GM12864 (cell line): ENCODE measurements around the gene DDX54.

Source experiments
- DNase-seq: peaks from one replicate; pipeline ENCODE4 v3.0.0-alpha.2; 2011; ENCODE audit warnings: low read depth
- H3K4me3 ChIP-seq: 2 replicates; pipeline ENCODE4 v1.5.1; 2011; ENCODE audit warnings: mild to moderate bottlenecking, low read depth, low read length, control low read depth
- CTCF ChIP-seq: IDR thresholded peaks from 2 replicates; pipeline ENCODE4 v1.5.1; 2011; ENCODE audit warnings: low read depth, mild to moderate bottlenecking, moderate library complexity, low read length, control low read depth, inconsistent platforms; ENCODE audit errors: missing control alignments

The DDX54 gene

DNA sequence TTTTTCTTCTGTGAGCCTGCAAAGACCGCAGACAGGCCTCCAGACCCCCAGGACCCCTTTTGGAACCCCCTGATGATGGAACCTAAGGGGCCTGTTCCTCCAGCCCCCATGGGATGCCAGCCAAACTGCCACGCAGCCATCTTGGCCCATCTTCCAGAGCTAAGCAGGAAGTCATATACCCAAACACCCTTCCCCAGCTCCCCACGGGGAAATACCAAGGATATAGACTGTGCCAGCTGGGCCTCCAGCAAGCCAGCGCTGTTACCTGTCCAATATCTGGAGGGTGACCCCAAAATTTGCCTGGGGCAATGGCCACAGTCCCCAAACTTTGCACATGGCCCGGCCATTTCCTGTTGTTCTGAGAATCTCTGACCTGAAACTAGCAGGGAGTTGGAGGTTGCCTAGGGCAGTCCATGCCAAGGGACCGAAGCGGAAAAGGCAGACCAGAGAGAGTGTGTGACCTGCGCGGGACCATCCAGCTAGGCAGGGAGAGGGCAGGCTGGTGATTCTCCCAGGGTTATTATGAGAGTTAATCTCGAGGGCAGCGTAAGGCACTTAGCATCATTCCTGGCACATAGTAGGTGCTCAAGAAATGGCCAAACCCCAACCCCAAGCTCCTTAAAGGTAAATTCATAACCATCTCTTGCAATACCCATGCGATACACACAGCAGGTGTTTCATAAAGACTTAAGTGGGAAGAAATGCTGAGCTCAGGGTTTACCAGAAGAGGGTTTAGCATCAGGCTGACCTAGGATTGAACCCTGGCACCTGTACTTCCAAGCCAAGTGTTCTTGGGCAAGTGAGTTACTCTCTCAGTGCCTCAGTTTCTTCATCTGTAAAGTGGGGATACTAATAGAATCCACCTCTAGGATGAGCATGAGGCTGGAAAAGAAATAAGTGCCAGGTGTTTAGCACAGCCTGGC lies 47.2 kb downstream of the DDX54 start:
- no peak for DNase-seq
- H3K4me3 ChIP-seq, result no peak overlapping the region
- no peak for TF ChIP-seq CTCF

DNA sequence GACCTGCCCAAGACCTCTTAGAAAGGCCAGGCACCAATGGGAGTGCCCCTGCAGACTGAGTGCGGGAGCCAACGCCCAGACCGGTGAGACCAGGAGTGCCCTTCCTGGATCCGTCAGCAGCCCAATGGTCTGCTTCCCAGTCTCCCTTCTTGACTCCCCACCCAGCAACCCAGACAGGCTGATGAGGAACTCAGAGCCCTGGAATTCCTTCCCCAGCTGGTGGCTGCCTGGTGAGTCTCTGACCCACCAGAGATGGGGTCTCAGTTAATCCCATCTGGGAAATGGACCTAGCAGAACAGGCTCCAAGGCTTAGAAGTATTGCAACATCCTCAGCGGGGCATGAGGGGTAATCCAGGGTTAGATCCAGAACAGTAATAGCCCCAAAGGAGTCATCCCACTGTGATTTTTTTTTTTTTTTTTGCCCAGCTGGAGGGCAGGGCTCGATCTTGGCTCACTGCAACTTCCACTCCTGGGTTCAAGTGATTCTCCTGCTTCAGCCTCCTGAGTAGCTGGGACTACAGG lies 48.2 kb downstream of the DDX54 start:
- no peak for TF ChIP-seq CTCF
- no peak for DNase-seq

GRCh38 chr12:113136128-113136989 lies 48.9 kb downstream of the DDX54 start:
- H3K4me3 ChIP-seq, result no peak overlapping the region
- no peak for TF ChIP-seq CTCF
- DNase-seq, result no peak

More for the DNA sequence above, 48.2 kb downstream of the DDX54 start:
- no peak overlapping the region for H3K4me3 ChIP-seq

DNA sequence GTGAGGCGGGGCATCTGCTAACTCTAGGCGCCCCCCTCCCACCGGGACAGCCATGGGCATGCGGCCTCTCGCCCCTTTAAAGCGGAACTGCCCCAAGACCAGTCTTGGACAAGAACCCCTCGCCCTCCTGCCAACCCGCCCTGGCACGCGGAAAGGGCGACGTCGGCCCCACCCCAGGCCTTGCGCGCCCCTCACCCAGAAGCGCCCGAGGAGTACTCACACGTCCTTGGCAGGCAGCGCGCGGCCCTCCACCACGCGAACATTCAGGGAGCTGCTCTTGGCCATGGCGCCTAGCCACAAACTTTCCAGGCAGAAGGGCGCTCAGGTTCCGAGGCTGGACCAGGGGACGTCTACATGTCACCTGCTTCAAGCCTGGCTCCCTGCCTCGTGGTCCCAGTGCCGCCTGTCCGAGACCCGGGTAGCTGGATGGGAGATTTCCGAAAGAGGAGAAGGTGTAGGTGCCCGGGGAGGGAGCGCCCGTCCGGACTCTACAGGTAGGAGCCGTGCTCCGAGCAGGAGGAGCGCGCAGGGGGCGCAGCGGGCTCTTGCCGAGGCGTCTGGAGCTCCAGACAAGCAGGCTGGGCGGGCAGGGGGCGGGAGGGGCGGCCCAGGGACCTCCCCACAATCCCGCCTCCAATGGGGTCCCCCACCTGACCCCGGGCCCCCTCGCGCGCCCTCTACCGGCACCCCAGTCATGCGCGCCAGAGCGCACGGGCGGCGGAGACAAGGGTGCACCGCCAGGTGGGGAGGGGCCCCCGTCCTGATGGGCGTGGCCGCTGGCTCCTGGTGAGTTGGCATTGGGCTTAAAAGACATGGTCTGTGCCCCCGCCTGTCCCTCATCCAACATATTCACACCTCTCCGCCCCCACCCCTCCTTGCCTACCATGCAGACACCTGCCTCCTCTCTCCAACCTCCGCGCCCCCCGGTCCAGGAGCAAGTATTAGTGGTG lies 49.8 kb downstream of the DDX54 start, which contains the start of gene RASAL1:
RASAL1 (minus strand) TSS at position 584 of the 950 bp plus-strand sequence; CDS start at position 285, 299 bp downstream.
- peak; percentile 50 for TF ChIP-seq CTCF
- no peak within 1 kb of the TSS for H3K4me3 ChIP-seq
- DNase-seq, result no peak

- no peak overlapping the region for H3K4me3 ChIP-seq
- no peak for TF ChIP-seq CTCF
- DNase-seq, result no peak
Measured at GRCh38 chr12:113134521-113134951, 50.7 kb downstream of the DDX54 start.

DNA sequence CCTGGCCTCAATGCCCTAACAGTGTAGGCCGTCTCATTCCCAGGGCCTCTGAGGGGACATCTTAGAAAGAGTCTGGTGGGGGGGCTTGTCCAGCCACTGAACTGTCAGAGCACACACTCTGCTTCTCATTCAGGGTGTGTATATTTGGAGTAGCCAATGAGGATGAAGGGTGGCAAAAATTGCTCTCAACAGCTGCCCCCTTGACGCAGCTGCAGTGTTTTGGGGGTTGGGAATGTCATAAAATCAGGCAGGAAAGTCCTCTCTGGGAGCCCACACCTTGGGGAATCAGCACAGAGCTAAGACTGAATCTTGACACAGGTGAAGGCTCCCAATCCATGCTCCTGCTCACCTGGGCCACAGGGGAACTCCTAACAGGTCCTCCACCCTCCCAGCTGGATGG lies 51.2 kb downstream of the DDX54 start:
- no peak for DNase-seq
- TF ChIP-seq CTCF, result no peak
- no peak overlapping the region for H3K4me3 ChIP-seq
